ENCODE results near the gene SLC6A6.

- no peak for TF ChIP-seq CTCF (IDR thresholded peaks at IDR 0.05; ENCODE audit: insufficient read depth, low read depth, low read length)
- no peak for TF ChIP-seq EZH2 (IDR thresholded peaks at IDR 0.05; ENCODE audit: insufficient read depth, low read length)
Observed at GRCh38 chr3:14392231-14392630, 10.2 kb upstream of the SLC6A6 start.

Measured in astrocyte (in vitro differentiated cells and primary cell).